CD4-positive, alpha-beta T cell treated with Interleukin-2 at 100 ng/mL for 4 hours (primary cell): ENCODE data around the gene C1GALT1.
"Not testable (repeated sequence)": the region's sequence is repeated elsewhere in the genome, so short reads cannot be mapped to it uniquely, and the experiment has no call there.

ENCODE experiments used
- DNase-seq: peaks from one replicate; pipeline ENCODE4 v3.0.0-alpha.2; 2020; ENCODE audit warnings: low spot score

C1GALT1 gene

DNA sequence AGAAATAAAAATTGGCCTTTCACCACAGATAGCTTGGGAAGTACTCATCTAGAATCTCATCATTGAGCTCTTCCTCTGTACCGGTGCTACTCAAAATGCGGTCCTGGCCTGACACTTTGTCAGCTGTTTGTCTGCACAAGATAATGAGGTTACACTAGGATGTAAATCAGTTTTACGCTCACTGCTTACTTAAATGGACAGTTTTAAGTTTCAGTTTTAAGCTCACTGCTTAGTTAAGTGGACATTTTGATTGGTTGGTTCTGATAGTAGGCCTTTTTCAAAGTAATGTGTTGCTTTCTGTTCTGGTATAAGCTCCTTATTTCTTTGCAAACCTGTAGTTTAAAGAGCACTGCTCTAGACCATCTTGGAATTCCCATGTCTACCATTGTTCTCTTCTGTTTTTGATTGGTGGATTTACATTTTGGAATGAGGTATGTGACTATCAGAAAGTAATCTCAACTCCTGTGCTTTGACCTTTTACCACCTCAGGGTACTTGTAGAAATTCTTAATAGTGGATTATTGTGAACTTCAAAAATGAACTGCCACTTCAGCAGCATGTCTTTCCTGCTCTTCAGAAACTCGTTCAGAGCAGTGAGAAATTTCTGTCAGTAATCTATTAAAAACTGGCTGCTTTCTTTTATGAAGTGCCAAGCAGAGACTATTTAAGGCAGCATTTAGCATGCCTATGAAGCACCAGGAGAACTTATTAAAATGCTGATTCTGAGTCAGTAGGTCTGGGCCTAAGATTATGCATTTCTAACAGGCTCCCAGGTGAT is 55.0 kb downstream of the C1GALT1 start:
- DNase-seq = no peak

DNA sequence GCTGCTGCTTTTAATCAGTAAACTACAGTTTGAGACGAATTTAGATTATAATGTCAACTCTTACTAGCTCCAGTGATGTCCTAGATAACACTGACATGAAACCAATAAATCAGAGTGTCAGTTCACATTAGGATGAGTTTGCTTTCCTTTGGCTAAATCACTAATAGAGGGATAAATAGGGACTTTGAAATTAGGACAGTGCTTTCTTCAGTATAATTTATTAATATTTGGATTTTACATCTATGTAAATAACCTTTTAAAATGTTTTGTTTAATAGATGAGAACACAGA is 55.6 kb downstream of the C1GALT1 start:
- no peak for DNase-seq

DNA sequence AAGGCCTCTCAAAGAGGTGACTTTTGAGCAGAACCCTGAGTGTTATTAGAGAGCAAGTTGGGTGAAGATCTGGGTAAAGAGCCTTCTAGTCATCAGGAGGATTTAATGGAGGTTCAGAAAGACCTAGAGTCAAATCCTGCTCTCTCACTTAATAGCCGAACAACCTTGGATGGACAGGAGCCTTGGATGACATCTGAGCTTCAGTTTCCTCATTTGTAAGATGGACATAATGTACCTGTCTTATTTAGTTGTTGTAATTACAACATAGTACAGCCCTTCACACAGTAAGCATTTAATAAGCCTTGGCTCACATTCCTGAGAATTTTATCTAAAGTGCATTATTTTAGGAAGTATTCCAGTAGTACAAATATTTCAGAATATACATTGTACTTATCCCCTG is 57.0 kb downstream of the C1GALT1 start:
- DNase-seq = no peak

GRCh38 chr7:7242899-7243298 is 60.6 kb downstream of the C1GALT1 start:
- no peak for DNase-seq

GRCh38 chr7:7245233-7245632 is 62.9 kb downstream of the C1GALT1 start:
- not testable (repeated sequence) for DNase-seq

DNA sequence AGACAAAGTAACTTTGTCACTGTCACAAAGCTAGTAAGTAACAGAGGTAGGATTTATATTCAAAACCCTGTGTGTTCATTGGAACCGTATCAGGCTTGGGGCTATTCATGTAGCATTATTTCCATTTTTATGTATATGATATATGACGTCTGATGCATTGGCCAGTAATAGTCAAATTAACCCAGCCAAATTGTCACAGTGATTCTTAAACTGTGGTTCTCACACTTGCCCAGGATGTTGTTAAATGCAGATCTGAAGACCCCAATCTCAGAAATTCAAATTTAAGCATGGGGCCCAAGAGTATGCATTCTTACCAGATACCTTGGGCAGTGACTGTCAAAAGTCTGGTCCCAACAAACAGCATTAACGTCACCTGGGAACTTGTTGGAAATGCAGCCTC is 63.9 kb downstream of the C1GALT1 start:
- no peak for DNase-seq

DNA sequence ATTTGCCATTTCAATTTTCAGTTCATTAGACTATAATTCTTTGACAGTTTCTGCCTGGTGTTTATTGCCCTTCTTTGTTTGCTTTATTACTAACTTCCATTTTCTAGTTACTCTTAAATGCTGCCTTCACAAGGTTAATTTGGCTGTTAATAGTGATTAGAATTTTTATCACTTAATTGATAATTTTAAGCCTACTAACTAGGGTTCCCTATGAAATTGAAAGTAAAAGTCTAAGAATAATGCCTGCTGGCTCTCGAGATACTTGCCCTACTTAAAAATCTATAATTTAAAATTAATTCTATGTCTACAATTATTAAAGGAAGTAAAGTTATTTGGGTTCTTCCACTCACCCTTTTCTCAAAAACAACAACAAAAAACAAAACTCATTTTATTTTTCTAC is 65.3 kb downstream of the C1GALT1 start:
- DNase-seq = no peak

GRCh38 chr7:7249814-7250213 is 67.5 kb downstream of the C1GALT1 start:
- DNase-seq = no peak

GRCh38 chr7:7251742-7252141 is 69.4 kb downstream of the C1GALT1 start:
- DNase-seq = no peak

DNA sequence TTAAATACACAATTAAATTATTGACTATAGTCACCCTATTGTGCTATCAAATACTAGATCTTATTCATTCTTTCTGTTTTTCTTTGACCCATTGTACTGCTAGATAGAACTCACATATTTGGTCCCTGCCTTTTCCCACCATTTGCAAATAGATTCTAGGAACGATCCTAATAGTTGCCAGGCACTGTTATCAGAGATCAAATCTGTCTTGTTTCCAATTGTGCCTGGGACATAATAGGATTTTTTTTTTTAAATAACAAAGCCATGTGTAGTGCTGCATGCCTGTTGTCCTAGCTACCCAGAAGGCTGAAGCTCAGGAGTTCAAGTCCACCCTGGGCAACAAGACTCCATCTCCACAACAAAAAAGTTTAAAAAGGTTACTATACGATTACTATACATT is 72.0 kb downstream of the C1GALT1 start:
- DNase-seq = no peak

DNA sequence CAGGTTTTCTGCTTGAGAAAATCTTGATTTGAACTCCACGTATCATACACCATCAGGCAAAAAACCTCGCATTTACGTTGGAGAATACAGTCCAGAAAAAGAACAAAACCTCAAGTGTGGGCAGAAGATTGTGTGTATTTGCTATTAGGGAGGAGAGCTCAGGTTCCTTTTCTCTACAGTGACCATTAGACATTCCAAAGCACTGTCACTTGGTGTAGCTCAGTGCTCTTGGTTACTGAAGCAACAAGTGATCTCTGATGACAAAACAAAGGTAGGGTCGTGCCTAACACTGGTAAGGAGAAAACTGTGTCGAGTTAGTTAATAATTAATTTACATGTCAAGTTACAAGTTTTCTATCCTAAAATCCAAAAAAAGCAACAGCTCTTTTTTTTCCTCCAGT is 72.6 kb downstream of the C1GALT1 start:
- no peak for DNase-seq

DNA sequence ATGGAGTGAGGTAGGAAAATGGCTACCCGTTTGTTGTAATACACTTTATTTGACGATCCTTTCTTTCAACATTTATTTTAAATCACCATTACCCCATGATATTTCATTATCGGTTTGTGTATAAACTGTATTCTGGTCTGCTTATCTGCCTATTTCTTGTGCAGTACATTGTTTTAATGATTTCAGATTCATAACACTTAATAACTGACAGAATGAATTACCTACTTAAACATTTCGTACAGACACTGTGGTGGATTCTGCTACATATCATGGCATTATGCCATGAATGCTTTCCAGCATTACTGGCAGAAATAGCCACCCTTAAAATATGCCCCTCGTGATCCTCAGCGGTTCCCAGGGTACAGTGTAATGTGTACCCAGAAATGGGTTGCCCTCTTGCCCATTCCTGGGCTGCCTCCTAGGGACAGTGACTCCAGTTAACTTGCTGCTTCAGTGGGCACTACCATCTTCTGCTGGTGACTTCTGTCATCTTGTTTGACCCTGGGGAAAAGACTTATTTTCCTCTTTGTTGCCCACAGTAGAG is 74.5 kb downstream of the C1GALT1 start:
- no peak for DNase-seq

GRCh38 chr7:7257899-7258692 is 75.8 kb downstream of the C1GALT1 start:
- DNase-seq = peak; percentile 35

DNA sequence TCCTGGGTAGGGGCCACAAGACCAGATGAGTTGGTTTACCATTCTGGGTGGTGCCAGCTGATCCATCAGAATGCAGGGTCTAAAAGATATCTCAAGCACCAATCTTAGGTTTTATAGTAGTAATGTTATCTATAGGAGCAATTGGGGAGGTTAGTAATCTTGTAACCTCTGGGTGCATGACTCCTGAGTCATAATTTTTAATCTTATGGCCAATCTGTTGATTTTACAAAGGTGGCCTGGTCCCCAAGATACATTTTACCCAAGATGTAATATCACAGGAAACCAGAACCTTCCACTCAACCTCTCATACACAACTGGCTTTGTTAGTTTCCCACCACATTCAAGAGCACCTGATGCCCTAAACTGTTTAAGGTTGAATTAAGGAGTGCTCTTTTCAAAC is 79.5 kb downstream of the C1GALT1 start:
- no peak for DNase-seq

GRCh38 chr7:7263297-7264230 is 81.2 kb downstream of the C1GALT1 start:
- DNase-seq = no peak

DNA sequence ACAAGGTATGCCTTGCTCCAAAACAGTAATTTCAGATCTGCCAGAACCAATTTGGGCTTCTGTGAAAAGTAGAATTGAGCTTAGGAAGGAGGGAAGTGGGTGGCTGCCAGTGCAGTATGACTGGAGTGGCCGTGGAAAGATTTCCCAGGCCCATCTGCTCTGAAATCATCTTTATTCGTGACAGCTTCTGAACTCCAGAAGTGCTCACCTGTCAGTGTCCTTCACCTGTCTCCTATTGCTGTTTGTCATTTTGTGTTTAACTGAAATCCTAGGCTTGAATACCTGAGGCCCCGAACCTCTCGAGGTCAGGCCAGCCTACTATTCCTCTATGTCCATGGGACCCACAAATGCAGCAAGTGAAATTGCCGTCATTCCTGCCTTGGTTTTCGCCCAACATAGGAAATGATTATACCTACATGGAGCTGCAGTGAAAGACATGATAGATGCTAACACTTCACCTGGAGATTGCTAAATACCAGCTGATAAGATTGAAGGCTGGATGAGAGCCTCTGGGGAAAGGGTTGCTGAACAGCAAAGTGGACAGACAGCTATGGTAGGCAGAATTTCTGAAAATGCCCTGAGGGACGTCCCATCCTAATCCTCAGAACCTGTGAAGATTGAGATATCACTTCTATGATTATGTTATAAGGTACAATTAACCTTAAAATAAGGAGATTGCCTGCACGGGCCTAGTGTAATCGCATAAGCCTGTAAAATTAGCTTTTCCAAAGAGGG is 82.1 kb downstream of the C1GALT1 start:
- DNase-seq = no peak

DNA sequence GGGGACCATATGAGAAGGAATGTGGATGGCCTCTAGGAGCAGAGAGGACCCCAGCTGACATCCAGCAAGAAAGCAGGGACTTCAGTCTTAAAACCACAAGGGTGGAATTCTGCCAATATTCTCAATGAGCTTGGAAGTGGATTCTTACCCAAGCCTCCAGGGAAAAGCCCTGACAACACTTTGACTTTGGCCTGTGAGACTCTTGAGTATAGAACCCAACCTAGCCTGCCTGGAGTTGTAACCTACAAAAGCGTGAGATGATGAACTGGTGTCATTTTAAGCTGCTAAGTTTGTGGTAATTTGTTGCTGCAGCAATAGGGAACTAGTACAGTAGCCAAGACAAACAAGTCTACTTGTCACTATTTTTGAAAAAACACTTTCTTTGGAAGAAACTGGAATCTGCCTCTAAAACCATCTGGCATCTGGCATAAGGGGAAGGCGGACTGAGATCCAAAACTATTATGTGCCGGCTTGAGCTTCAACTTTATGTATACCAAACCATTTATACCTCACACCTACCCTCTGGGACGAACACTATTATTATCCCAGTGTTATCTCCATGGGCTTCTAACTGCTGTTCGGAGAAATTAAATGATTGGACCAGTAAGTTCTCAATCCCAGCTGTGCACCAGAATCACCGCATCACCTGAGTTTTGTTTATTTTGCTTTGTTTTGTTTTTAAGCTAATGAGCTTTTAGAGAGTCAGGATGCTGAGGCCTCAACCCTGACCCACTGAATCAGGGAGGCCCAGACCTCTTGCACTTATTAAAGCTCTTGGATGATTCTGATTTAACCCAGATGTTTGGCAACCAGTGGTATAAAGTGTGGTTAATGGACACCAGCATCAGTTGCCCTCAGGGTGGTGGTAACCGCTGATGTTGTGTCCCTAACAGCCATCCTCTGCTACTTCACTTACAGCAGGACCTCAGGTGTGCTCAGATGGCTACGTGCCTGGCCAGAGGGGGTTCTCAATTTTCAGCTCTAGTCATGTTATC is 83.0 kb downstream of the C1GALT1 start:
- no peak for DNase-seq

- no peak for DNase-seq
Observed at GRCh38 chr7:7266257-7266881, 84.0 kb downstream of the C1GALT1 start.

DNA sequence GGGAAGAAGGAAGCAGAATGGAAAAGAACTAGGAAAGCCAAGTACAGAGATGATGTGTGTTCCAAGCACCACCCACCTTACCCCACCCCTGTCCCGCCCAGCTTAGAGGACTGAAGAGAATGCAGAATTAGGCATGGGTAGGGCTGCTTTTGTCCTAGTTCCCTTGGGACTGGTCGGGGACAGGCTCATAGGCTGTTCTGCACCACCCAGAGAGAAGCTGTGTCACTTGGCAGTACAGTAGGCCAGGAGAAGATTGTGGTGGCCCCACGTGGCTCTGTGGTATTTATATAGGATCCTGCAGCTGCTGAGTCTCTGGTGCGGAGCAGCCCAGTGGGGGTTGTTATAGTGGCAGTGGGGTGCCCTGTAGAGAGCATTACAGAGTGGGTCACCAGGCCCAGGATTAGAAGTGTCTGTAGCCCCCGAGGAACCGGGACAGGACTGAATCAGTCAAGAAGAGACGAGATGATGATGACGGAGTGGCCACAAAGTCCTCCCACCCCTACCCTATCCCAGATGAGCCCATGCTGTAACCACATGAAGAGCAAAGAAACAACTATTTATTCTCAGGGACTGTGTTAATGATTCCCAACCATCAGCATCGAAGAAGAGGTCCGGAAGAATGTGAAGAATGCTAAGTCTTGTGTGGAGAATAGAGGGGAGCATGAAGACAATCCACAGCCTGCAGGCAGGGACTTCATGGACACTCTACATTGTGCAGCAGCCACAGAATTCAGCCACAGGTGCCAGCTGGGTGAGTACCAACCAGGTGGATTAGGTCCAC is 88.9 kb downstream of the C1GALT1 start:
- DNase-seq = no peak
